Activated CD8-positive, alpha-beta memory T cell treated with anti-CD3 and anti-CD28 coated beads for 24 hours (primary cell): ENCODE data around the gene TIFAB.

Source experiments
- DNase-seq: peaks from one replicate; pipeline ENCODE4 v3.0.0-alpha.2; 2020

TIFAB gene

DNA sequence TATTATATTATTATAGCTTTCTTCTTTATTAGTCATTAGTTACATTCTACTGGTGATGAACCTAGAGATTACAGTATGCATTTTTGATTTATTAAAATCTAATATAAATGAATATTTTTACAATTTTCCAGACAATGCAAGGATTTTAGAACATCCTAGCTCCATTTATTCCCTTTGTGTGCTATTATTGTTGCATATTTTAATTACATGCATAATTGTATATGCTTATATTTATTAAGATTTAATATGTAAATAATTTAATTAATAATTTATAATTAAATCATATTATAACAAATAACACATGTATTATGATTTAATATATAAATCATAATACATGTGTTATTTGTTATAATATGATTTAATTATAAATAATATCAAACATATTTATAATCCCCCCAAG is 29.7 kb downstream of the TIFAB start:
- DNase-seq: no peak

DNA sequence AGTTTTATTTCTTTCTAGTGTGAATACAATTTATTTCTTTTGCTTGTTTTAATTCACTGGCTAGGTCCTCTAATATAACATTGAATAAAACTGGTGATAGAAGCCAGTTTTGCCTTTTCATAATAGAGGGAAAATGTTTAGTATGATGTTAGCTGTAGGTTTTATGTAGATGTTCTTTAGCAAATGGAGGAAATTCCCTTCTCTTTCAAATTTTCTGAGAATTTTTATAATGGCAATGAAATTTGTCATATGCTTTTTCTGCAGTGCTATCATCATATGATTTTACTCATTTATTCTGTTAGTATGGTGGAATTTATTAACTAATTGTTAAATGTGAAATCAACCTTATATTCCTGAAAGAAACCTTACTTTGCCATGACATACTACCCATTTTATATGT is 35.1 kb downstream of the TIFAB start:
- DNase-seq: no peak

DNA sequence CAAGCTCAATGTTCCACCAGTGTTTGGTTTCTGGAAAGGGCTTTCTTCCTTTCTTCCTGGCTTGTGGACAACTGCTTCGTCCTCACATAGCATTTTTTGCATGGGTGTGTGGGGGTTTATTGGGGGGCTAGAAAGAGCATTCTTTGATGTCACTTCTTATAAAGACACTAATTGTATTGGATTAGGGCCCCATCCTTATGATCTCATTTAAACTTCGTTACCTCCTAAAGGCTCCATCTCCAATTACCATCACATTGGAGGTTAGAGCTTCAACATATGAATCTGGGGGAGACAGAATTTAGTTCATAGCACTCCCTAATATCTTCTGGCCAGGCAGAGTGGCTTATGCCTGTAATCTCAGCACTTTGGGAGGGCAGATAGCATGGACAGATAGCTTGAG is 47.1 kb downstream of the TIFAB start:
- DNase-seq: no peak

DNA sequence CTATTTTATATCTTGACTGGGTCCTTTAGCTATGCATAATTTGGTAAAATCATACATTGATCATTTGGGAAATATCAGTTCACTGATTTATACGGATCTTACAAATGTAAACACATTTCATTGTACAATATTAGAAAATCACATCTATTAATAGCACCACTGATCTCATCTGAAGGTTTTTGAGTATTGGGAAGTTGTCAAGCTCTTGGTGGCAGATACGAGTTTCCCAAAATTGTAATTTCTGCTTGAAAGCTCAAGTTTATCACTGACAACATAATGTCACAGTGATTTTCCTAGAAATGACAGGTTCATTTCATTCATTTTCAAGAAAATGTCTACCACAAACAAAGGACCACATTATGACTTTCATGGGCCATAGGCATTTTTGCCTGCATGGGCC is 50.1 kb downstream of the TIFAB start:
- no peak for DNase-seq

DNA sequence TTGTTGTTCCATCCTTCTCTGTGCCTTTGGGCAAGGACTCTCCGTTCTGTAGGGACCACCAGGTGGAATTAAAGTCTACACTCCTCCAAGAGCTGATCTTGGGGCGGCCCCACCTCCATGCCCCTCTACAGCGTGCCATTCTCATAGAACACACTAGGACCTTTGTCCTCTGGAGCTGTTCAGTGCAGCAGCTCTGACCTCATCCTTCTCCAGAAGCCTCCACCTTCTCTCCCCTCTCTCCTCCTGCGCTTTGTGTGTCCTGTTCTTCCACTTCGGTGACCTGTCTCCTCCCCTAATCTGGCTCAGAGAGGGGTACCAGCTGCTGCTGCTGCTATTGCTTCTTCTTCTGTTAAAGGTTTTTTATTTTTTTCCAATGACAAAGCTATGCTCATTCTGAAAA is 51.3 kb downstream of the TIFAB start:
- no peak for DNase-seq

DNA sequence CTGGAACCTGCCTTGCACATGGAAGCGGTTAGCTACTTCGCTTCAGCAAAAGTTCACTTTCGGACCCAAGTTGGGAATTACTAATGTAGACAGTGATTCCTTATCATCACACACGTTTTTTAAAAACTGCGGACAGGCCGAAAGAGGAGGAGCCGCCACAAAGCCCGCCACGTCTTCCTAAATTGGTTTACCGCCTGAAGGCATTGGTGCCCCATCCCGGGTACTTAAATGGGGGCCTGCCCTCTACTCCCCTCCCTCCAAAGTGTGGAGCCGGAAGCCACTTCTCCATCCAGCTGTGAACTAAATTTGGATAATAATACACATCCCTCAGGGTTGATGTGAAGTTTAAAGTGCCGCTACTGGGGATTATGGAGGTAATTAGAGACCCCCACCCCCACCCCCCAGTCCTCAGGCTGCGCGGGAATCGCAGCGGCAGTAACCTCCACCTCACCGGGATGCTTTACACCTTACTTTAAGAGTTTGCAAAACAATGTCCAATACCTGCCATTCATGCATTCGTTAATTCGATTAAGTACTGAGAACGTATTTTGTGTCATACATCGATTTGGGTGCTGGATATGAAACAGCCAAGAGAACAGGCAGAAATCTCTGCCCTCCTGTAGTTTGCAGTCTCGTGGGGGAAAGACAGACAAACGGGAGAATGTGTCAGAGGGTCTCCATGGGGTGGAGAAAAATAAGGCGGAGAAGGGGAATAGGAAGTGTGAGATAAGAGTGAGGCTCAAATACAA is 52.2 kb downstream of the TIFAB start:
- DNase-seq: no peak

DNA sequence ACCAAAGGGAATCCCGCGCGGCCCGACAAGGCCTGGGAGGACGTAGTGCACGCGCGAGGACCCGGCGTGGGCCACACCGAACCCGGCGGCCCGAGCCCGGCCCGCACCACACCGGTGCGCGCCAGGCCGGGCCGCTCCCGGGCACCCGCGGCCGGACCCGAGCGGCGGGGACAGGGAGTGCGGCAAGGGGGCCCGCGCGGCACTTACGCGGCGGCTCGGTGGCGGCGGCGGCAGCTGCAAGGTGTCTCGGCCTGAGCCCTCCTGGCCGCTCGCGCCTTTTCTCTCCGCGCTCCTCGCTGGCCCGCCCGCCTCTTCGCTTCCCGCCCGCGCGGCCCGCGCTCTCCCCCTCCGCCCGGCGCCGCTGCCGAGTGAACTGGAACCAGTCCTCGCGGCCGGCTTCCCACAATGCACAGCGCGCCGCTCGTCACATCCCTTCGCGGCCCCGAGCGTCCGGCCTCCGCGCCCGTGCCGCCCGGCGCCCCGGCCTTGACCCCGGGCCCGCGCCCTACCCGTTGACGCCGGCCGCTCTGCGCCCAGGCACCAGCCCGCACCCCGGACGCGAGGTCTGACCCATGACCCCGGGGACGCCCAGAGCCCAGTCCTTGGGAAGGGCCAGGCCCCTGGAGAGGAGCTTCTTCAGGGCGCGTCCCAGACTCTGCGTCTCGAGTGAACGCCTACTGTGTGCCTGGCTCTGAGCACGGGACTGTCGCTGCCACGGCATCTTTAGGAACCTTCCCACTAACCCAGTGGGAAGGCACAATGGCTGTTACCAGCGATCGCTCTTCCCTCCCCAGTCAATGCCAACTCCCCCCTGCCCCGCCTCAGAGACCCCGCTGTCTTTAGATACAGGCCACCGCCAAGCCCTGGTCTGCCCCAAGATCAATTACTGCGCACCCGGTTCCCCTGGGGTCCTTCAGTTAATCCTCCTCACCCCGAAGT is 53.0 kb downstream of the TIFAB start, which contains the start of gene MACROH2A1:
Gene MACROH2A1 (minus strand): TSS at position 377 of the 939 bp plus-strand sequence. CDS start 10,138 bp downstream, outside the sequence.
- DNase-seq: peak; percentile 93

DNA sequence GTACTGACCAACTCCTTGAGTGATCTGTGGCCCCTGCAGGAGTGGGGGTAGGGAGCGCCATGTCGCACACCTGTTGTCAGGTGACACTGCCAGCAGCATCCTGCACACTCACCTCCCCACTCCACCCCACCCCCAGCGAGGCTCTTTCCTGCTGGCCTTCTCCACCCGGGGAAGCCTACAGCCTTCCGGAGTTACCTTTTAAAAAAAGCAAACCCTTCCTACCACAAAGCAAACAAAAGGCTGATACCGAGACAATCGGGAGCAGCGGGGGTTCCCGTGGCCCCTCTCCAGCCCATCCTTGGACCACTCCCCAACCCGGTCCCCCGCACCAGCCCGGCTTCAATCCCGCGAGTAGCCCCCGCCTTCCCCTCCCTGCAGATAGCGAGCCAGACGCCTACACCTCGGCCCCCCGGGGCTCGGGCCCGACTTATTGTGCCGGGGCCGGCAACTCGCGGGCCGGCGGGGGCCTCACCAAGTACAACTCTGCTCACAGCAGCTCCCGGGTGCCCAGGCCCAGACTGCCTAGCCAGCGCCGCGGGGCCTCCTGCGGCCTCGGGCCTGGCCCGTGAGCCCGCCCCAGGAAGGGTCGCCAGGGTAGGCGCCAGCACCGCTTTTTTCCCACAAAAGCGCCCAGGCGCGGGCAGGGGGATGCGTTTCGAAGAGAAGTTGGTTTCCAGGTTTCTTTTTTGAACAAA is 53.8 kb downstream of the TIFAB start:
- DNase-seq: peak; percentile 80
